Stimulated activated CD4-positive, alpha-beta T cell treated with anti-CD3 and anti-CD28 coated beads, TNF-alpha, amount 100 ng/mL, for 4 hours (primary cell): ENCODE results near the gene TKT.
"Not testable (repeated sequence)": the region's sequence is repeated elsewhere in the genome, so short reads cannot be mapped to it uniquely, and the experiment has no call there.

Experiments used
- DNase-seq, 3 experiments: peaks; one replicate each; pipeline ENCODE4 v3.0.0-alpha.2; 2020; ENCODE audit warnings: low read depth in 3 of 3

Gene TKT

GRCh38 chr3:53255775-53256703 is at the start of gene TKT:
Gene TKT, minus strand, starts transcription at chr3:53256022. Its CDS starts 80 bp downstream, at chr3:53255942.
- DNase-seq, result peak; percentile 66 to 72 (median 70)

GRCh38 chr3:53303957-53304356 is 48.1 kb upstream of the TKT start:
- no peak for DNase-seq

- DNase-seq, result no peak
Measured at GRCh38 chr3:53303549-53303948, 47.7 kb upstream of the TKT start.

- no peak for DNase-seq
Measured at GRCh38 chr3:53300826-53301225, 45.0 kb upstream of the TKT start.

- not testable (repeated sequence) for DNase-seq
Measured at GRCh38 chr3:53299611-53300023, 43.8 kb upstream of the TKT start.

GRCh38 chr3:53295410-53295809 is 39.6 kb upstream of the TKT start:
- no peak for DNase-seq

- DNase-seq, result no peak
Measured at GRCh38 chr3:53293867-53294266, 38.0 kb upstream of the TKT start.

- no peak for DNase-seq
Measured at GRCh38 chr3:53288214-53288613, 32.4 kb upstream of the TKT start.

GRCh38 chr3:53287131-53287629 is 31.4 kb upstream of the TKT start:
- no peak for DNase-seq

- DNase-seq, result no peak
Measured at GRCh38 chr3:53286727-53287126, 30.9 kb upstream of the TKT start.

GRCh38 chr3:53282581-53282980 is 26.8 kb upstream of the TKT start:
- no peak for DNase-seq

- no peak for DNase-seq
Measured at GRCh38 chr3:53278667-53279066, 22.8 kb upstream of the TKT start.

GRCh38 chr3:53274938-53275605 is 19.2 kb upstream of the TKT start:
- no peak for DNase-seq

- DNase-seq, result no peak
Measured at GRCh38 chr3:53273146-53273670, 17.4 kb upstream of the TKT start.

- DNase-seq, result no peak
Measured at GRCh38 chr3:53269888-53270880, 14.4 kb upstream of the TKT start.

GRCh38 chr3:53269193-53269592 is 13.4 kb upstream of the TKT start:
- DNase-seq, result not testable (repeated sequence)

- no peak for DNase-seq
Measured at GRCh38 chr3:53267766-53268165, 11.9 kb upstream of the TKT start.

- DNase-seq, result no peak
Measured at GRCh38 chr3:53264718-53265117, 8.9 kb upstream of the TKT start.

GRCh38 chr3:53263907-53264306 is 8.1 kb upstream of the TKT start:
- no peak for DNase-seq

GRCh38 chr3:53261712-53262111 is 5.9 kb upstream of the TKT start:
- no peak for DNase-seq

- DNase-seq, result no peak
Measured at GRCh38 chr3:53260286-53260785, 4.5 kb upstream of the TKT start.
